Stimulated activated CD4-positive, alpha-beta T cell treated with anti-CD3 and anti-CD28 coated beads, Interleukin-1b, Interleukin-23, amount 100 ng/mL, for 24 hours (primary cell): ENCODE data around the gene RNASE13.
A peak's percentile ranks its signal among the peaks of the same experiment; 100 is the strongest.
"Not testable (repeated sequence)": the region's sequence is repeated elsewhere in the genome, so short reads cannot be mapped to it uniquely, and the experiment has no call there.

Experiments used
- DNase-seq, 4 experiments: peaks; one replicate each; pipeline ENCODE4 v3.0.0-alpha.2; 2020; ENCODE audit warnings: low read depth in 4 of 4, low spot score in 1 of 4

The RNASE13 gene

DNA sequence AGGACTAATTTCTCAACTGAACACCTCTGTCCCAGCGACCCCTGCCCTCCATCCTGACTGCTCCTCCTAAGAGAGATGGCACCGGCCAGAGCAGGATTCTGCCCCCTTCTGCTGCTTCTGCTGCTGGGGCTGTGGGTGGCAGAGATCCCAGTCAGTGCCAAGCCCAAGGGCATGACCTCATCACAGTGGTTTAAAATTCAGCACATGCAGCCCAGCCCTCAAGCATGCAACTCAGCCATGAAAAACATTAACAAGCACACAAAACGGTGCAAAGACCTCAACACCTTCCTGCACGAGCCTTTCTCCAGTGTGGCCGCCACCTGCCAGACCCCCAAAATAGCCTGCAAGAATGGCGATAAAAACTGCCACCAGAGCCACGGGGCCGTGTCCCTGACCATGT lies 8.3 kb upstream of the RNASE13 start:
- no peak for DNase-seq

DNA sequence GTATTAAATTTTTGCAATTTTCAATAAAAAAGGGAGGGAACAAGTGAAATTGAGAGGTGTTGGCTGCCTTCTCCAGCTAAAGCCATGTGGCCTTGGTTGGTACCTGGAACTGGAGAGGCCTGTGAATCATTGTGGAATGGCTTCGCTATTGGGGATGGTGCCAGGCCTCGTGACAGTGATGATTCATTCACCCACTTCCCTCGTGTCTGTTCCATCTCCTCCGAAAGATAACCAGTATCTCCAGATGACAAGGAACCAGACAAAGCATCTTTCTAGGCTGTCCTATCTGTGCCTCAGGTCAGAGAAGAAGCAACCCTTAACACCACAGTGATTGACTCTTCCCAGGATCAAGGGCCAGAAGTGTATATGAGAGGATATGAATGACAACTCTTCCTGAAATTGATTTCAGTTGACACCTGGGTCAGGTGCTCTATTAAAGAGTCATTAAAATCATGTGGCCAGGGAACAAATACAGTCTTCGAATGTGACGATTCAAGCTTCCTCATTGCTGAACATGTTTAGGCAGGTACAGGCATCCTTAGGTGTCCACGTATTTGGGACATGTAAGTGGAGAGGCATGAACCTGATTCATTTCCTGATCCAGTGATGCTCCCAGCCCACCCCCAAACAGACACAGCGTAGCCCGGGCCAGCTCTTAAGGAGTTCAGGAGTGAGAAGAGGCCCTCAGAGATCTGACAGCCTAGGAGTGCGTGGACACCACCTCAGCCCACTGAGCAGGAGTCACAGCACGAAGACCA lies 7.2 kb upstream of the RNASE13 start, which contains the start of gene RNASE7:
Gene RNASE7, plus strand, starts transcription at position 687 of the 758 bp plus-strand sequence. CDS start 631 bp downstream, outside the sequence.
- no peak for DNase-seq

DNA sequence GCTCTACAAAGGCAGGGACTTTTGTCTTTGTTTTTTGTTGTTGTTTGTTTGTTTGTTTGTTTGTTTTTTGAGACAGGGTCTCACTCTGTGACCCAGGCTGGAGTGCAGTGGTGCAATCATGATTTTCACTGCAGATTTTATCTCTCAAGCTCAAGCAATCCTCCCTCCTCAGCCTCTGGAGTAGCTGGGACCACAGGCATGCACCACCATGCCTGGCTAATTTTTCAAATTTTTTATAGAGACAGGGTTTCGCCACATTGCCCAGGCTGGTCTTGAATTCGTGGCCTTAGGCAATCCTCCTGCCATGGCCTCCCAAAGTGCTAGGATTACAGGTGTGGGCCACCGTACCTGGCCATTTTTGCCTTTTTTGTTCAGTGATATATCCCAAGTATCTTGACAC lies 6.3 kb upstream of the RNASE13 start:
- not testable (repeated sequence) for DNase-seq

DNA sequence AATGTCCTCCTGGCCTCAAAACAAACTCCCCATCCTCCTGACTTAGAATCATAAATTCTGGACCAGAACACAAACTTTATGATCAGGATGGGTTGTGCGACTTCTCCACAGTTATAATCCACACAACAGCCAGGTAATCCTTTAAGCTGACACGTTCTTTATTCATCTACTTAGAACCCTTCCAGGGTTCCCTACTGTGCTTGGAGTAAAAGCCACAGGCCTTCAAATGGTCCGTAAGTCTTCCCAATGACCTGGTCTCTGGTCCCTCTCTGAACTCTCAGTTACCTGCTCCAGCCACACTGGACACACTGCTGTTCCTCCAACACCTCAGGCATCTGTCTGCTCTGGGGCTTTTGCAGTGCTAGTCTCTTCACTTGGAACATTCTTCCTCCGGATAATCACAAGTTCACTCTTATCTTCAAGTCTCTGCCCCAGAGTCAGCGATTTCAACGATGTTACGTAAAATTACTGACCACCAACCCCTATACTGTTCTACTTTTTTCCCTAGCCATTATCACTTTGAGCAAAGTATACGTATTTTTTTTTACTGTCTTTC lies 5.8 kb upstream of the RNASE13 start:
- no peak for DNase-seq

DNA sequence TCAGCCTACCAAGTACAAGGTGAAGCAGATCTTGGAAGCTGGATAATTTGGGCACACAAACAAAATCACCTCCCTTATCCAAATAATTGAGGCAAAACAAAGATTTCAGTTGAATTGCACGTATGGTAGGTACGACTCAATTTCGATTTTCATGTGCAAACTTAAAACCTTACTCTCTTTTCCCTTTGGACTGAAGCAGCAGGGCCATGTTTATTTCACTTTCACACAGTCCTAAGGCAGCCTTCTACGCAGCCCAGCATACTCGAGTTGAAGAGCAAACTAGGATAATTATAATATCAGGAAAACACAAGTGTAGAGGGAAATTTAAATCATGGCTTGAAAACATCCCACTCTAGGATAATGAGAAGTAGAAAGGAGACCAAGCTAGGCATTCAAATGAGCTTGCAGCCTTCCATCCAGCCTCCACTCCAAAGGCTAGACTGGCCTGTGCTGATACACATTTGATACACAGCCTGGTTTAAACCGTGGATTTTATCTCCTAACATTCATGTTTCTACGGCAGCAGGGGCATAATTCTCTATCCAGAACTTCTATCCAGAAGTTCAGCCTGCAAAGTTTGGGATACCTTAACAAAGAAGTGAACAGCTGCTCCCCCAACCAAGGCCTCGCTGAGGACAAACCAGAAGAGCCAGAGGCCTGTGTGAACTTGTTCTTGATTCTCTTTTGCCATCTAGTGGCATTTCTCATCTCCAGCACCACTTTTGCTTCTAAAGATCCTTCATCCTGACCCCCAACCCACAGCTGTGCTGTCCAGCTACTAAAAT lies 5.2 kb upstream of the RNASE13 start:
- DNase-seq: no peak

DNA sequence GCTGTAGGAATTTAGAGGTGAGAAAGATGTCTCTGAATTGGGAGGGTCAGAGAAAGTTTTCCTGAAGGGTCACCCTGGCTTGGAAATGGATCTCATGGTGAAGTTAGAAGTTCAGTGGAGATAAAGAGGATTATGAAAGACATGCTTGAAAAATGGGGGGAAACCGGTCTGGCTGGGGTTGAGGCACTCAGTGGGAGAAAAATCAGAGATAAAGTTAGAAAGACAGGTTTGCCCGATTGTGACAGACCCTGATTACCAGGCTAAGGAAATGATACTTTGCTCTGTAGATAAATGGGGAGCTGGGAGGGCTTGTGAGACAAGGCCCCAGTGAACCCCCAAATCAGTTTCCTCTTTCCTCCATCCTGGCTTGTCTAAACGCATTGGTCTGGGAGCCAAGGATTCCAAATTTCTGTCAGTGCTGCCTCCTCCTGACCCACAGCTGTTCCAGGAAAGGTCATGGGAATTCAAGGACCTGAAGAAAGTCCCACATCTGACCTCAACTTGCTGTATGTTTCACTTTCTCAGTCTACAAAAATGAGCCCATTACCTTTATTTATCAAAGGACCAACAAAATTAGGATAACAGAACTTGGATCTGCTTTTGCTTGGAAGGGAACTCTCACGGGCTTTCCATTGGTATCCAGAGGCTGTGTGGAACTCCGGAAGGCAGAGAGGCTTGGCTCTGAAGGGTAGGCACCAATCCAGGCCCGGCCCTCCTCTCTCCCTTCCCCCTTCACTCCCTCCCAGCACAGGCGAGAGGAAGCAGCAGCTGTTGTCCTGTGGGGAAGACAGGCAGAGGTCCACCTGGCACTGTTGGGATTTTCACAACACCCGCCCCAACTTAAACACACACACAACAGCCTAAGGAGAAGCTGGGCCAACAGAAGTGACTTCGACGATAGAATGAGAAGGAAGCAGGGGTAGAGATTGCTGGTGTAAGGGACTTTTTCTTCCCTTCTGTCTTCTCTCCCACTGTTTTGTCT lies 4.1 kb upstream of the RNASE13 start:
- no peak for DNase-seq

DNA sequence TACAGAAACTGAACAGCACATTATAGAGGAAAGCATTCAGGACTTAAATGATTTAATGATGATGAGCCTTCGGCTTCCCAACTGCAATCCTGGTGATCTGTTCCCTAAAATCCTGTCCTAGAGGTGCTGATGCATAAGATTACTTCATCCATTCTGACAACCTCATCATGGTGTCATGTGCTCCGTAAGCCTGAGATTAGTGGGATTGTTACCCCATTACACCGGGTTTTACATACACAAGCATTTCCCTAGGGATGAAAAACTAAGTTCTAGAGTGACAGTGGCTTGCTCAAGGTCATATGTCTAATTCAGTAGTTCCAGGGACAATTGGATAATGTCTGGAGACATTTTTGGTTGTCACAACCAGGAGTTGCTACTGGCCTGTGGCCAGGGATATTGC lies 2.5 kb upstream of the RNASE13 start:
- DNase-seq: no peak

DNA sequence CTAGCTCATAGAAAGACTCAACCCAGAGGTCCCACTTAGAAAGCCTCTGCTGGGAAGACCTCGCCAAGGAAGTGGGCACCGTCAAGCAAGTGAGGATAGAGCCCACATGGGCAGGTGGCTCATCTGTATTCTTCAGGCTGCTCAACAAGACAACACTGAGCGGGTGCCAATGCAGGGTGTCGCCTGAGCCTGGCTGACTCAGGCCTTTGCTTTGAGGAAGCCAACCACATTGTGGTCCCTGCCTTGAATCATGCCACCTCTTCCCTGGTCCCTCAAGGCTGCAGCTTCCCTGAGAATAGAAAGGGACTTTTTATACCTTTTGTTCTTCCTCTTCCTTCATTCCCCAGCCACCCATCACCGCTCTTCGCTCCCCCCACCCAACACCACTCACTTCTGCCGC lies 2.1 kb upstream of the RNASE13 start:
- no peak for DNase-seq

DNA sequence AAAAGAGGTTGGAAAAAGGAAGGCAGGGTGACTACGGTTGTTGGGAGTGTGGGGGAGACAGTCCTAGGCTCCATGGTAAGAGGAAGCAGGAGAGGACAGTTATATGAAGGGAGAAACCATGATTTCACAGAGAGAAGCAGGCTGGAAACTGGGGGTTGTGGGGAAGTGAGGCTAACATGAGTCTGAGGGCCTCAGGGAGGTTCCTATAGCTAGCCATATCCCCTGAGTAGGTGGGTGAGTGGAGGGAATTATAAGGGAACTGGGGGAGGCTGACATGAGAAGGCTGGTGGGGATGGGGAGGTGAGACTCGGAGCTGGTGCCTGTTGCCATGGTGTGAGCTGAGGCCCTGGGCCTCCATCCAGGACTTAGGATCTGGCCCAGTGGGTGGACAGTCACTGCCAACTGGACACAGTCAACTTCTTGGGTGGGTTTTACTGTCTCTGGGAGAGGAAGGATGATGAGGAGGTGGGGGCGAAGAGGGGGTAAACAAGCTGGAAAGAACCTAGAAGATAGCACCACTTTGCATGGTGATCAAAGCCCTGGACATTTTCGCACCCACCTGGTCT lies 1.4 kb downstream of the RNASE13 start:
- no peak for DNase-seq

DNA sequence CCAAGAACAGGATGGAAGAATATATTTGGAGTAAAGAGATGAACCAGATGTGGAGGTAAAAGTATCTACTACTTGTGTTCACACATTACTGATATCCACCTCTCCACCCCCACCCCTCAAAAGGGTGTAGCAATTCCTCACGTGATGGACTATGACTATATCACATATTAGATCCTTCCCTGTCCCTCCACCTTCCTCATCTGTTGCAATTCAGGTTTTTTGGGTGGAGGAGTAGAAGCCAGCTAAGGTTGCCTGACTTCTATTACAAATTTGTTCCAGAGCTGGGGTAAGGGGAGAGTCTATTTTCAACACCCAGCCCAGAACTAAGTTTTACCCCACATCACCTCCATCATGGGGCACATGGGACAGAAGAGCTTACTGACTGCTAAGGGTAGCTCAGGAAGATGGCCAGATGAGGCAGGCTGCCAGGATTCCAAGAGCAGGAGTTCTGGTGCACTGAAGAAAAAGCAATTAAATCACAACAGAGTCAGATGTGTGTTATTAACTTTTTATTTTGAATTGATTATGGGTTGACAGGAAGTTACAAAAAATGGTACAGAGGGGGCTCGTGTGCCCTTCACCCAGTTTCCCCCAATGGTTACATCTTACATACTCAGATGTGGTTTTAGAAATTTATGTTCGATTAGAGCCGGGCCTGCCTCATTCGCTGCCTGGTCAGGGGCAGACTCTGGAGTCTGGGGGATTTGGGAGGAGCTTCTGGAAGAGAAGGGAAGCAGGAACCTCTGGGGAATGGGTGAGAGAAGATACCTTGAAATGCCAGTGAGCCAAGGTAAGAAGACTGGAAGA lies 2.1 kb downstream of the RNASE13 start:
- DNase-seq: no peak

DNA sequence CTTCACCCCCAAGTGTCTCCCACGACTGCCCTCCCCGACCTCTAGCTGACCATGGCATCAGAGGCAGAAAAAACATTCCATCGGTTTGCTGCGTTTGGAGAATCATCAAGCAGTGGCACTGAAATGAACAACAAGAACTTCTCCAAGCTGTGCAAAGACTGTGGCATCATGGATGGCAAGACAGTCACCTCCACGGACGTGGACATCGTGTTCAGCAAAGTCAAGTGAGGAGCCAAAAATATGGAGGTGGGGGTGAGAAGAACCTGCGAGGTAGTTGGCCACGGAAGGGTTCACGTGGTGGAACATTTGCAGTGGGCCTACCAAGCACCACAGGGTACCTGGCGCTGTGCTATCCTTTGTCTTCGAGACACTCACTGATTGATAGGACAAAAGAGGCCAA lies 4.1 kb downstream of the RNASE13 start:
- no peak for DNase-seq

DNA sequence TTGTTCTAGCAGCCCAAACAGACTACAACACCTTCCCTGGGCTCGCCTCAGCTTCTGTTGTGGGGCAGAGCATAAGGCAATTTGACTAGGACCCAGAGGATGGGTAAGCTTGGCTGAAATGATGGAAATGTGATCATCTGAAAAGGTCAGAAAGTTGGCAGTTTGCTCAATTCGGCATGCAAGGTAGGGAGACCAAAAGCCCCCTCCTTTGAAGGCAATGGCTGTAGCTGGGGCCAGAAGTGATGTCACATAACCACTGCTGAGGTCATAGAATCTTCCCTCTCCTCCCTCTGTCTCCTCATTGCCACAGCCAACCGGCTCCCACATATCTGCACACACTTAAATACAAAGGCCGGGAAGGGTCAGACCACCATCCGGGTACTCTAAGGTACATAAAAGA lies 4.7 kb downstream of the RNASE13 start, which contains the start of gene TPPP2:
Gene TPPP2, plus strand, starts transcription at position 301 of the 400 bp plus-strand sequence. CDS start 365 bp downstream, outside the sequence.
- no peak for DNase-seq

DNA sequence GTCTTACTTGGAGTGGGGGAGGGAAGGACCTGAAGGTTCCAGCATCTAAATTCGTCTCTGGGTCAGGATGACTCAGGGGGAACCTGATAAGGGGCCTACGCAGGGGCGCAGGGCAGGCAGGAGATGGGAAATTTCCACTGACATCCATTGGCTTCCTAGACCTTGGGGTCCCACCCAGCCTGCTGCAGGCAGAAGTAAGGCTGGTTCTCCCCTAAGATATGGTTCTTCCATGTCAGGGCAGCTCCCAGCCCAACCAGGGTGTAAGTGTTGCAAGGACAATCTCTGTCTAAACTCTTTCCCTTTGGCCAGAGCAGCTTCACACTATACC lies 7.7 kb downstream of the RNASE13 start:
- no peak for DNase-seq

DNA sequence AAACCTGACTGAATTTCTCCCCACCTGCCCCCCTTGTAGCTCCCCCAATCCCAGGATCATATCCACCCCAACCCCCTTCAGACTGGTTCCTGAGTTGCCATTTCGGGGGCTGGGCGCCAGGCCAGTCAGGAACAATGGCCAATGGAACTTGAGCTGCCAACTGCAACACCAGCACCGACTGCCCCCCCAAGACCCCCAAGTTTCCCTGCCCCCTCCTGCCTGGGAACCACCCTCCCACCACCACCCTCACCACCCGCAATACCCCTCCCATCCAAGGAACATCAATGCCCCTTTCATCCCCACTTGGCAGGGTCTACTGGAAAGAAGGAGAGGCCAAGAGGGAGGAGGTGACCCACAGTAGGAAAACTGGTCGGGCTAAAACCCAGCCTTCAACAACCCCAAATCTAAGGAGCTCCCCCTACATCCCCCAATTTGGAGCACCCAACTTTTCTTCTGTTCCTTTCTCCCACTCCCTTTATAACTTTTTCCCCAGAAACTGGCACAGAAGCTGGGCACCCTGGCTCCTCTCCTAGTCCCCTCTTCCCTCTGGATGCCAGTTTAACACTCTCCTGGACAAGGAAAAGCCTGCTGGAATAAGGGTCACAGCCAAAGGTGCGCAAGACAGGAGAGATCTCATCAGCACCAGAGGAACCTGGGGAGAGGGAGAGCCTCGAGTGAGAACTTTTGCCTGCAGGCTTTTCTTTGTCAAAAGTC lies 8.2 kb downstream of the RNASE13 start:
- no peak for DNase-seq

DNA sequence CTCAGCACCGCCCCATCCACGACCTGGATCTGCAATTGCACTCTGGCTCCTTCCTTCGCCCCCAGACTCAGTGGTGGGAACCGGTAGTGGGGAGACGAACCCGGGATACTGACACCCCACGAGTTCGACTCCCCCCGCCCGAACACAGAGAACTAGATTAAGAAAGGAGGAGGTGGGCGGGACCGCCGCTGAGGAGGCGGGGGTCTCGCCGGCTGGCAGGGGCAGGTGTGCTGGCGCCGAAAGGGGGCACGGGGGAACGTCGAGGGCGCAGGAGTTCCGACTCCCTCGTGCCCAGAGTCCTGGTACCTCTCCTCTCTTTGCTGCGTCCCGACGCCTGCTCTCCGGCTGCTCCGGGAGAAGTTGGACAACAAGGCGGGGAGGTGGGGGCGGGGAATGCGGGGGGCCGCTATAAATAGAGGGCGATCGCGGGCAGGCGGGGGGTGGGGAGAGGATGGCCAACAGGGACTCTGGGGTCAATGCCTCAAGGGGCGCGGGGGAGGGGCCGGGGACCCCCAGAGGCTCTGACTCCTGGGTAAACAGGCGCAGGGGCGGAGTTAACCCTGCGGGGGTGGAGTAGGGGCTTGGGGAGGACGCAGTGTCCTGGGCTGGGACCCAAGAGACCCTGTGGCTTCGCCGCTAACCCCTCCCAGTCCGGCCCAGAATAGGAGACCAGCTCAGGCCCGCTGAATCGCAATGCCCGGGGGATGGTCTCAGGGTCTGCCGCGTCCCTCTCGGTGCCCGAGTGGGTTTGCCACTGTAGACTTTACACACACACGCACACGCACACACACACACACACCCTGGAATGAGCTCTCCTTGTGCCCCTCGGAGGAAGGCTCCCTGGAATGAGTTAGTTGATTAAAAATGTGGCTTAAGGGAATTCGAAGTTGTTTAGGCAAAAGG lies 9.0 kb downstream of the RNASE13 start:
- DNase-seq: no peak

DNA sequence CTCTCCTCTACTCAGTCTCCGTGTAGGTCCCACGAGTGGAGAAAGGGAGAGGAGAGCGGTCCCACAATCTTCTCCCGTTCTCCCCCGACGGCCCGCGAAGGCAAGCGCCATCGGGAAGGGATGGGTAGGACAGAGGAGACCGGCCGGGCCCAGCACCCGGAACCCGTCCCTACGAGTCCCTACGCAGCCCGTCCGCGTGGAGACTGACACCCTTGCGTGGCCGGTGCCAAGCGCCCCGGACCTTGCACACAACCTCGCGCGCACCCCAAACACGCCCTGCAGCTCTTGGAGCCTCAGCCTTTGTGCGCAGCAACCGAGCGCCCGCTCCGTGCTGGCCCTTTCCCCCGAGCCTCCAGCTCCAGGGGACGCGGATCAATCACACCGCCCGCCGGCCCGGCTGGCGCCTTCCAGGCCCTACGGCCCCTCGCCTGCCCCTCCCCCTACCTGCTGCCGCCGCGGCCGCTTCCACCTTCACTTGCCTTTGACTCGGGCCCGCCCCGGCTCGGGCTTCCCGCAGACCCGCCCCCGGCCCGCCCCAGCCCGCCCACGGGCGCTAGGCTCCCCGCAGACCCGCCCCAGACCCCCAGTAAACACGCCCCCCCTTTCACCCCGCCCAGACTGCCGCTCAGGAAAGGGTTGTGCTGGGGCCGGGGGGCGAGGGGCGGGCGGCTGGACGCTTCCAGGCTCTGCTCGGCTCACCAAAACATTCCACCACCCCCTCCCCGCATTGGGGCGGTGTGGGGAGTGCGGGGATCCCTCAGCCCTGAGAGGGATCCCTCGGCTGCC lies 9.8 kb downstream of the RNASE13 start, which contains the start of gene NDRG2:
Gene NDRG2, minus strand, starts transcription at position 477 of the 786 bp plus-strand sequence. CDS start 1,746 bp downstream, outside the sequence.
- peak; percentile 40 to 57 (median 46) for DNase-seq
